Activated T-cell treated with anti-CD3 and anti-CD28 coated beads, Interleukin-2, amount 50 U/mL, for 4 hours (primary cell): Measurements from ENCODE around the gene FRMPD4. TPM values are rescaled to one million over a fixed set of nuclear protein-coding genes. Genes with fewer than 3 reads are reported as not detected.

Experiments used
- ATAC-seq, 2 donors: fragments of 200-7000 bp; cut with Tn5 transposase; one replicate each; pipeline ENCODE4 v1.10.0; 2021
- DNase-seq: peaks from one replicate; pipeline ENCODE4 v3.0.0-alpha.2; 2020
- H3K27me3 Mint-ChIP-seq: one replicate; pipeline ENCODE4 v1.8.0; 2021; ENCODE audit warnings: low read depth, mixed read lengths
- H3K36me3 Mint-ChIP-seq: one replicate; pipeline ENCODE4 v1.8.0; 2022; ENCODE audit warnings: mixed read lengths; ENCODE audit not compliant: insufficient read depth
- H3K4me1 Mint-ChIP-seq: one replicate; pipeline ENCODE4 v1.8.0; 2021; ENCODE audit warnings: low read depth, mixed read lengths
- H3K4me3 Mint-ChIP-seq: one replicate; pipeline ENCODE4 v1.8.0; 2021; ENCODE audit warnings: mild to moderate bottlenecking, moderate library complexity, mixed read lengths
- H3K9me3 Mint-ChIP-seq: one replicate; pipeline ENCODE4 v1.8.0; 2021; ENCODE audit warnings: mixed read lengths
- total RNA-seq, 3 donors: library from RNA; stranded (reverse); gene quantifications; one replicate each; pipeline ENCODE4 v1.2.1, GENCODE V29; 2021

Gene FRMPD4
- total RNA-seq, 3 donors from 2014 or later = not detected

- Mint-ChIP-seq H3K27me3 (no peaks in the 10 kb centered on the region), H3K36me3 (no peaks in the 10 kb centered on the region), H3K9me3 (no peaks in the 10 kb centered on the region), H3K4me3 (no peak overlapping the region), H3K4me1 (no peaks in the 10 kb centered on the region)
- ATAC-seq = no peak
- DNase-seq = no peak
These were observed 424.8 kb downstream of the FRMPD4 start for GRCh38 chrX:12563121-12563520.

GRCh38 chrX:12564221-12564620 lies 425.9 kb downstream of the FRMPD4 start:
- DNase-seq = no peak
- ATAC-seq = no peak
- no peak overlapping the region for H3K4me3 Mint-ChIP-seq
- H3K27me3 Mint-ChIP-seq = no peaks in the 10 kb centered on the region
- H3K36me3 Mint-ChIP-seq = no peaks in the 10 kb centered on the region
- no peaks in the 10 kb centered on the region for H3K9me3 Mint-ChIP-seq
- no peaks in the 10 kb centered on the region for H3K4me1 Mint-ChIP-seq

DNA sequence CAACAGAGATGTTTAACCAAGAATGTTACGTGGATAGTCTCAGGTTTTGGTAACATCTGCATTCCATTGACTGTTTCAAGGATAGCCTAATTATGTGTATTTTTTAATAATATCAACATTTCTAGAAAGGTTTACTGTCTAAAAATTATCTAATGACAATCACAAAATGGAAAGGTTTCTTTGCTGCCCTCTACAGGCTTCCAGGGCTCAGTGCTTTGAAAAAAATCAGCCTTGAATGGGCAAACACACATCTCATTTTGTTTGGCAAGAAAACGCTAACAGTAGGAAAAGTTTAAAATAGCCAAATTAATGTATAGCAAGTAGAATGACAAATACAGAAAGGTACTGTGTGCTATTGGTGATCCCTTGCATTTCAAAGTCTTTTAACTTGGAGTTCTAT lies 429.6 kb downstream of the FRMPD4 start:
- no peaks in the 10 kb centered on the region for H3K36me3 Mint-ChIP-seq
- H3K27me3 Mint-ChIP-seq = no peaks in the 10 kb centered on the region
- no peaks in the 10 kb centered on the region for H3K4me1 Mint-ChIP-seq
- no peaks in the 10 kb centered on the region for H3K9me3 Mint-ChIP-seq
- DNase-seq (no peak), ATAC-seq (no peak)
- H3K4me3 Mint-ChIP-seq = no peak overlapping the region

- ATAC-seq = no peak
- no peaks in the 10 kb centered on the region for H3K27me3 Mint-ChIP-seq
- H3K4me3 Mint-ChIP-seq = no peak overlapping the region
- H3K9me3 Mint-ChIP-seq = no peaks in the 10 kb centered on the region
- no peaks in the 10 kb centered on the region for H3K36me3 Mint-ChIP-seq
- H3K4me1 Mint-ChIP-seq = no peaks in the 10 kb centered on the region
- no peak for DNase-seq
These were observed 432.7 kb downstream of the FRMPD4 start for GRCh38 chrX:12570859-12571501.

DNA sequence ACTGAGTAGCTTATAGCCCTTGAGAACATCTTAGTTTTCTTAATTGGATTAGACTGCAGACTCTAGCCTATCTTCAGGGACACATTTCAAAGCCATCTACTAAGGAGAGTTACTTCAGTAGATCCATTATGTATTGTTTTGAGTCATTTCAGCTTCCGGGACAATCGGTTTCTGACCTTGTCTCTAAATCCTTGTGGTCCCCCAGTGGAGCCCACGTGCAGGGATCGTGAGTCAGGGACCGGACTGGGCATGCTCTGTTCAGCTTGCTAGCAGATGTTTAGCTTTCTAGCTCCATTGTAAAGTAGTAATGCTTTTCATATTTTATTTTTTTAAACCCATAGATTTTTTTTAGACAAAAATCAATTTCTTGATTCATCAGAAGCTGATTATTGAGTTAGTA lies 441.0 kb downstream of the FRMPD4 start:
- no peaks in the 10 kb centered on the region for H3K27me3 Mint-ChIP-seq
- no peaks in the 10 kb centered on the region for H3K4me1 Mint-ChIP-seq
- ATAC-seq (no peak), DNase-seq (no peak)
- H3K36me3 Mint-ChIP-seq = no peaks in the 10 kb centered on the region
- no peaks in the 10 kb centered on the region for H3K9me3 Mint-ChIP-seq
- no peak overlapping the region for H3K4me3 Mint-ChIP-seq

DNA sequence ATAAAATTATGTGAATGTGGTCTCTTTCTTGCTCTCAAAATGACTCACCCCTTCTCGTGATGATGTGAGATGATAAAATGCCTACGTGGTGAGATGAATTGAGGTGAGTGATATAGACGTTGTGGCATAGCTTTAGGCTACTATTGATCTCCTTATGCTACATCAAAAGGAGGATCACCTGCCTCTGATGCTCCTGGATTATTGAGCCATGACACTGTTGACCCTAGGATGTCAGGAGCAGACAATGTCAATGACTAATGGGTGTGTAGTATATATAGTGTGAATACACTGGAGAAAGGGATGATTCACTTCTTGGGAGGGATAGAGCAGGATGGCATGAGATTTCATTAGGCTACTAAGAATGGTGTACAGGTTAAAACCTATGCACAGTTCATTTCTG lies 442.3 kb downstream of the FRMPD4 start:
- ATAC-seq = no peak

GRCh38 chrX:12581546-12581945 lies 443.3 kb downstream of the FRMPD4 start:
- Mint-ChIP-seq H3K27me3 (no peaks in the 10 kb centered on the region), H3K36me3 (no peaks in the 10 kb centered on the region), H3K9me3 (no peaks in the 10 kb centered on the region), H3K4me1 (no peaks in the 10 kb centered on the region), H3K4me3 (no peak overlapping the region)
- ATAC-seq (no peak), DNase-seq (no peak)

More for the DNA sequence above, 442.3 kb downstream of the FRMPD4 start:
- Mint-ChIP-seq H3K4me1 (no peaks in the 10 kb centered on the region), H3K4me3 (no peak overlapping the region), H3K9me3 (no peaks in the 10 kb centered on the region), H3K27me3 (no peaks in the 10 kb centered on the region), H3K36me3 (no peaks in the 10 kb centered on the region)
- DNase-seq = no peak

GRCh38 chrX:12582649-12583048 lies 444.4 kb downstream of the FRMPD4 start:
- no peaks in the 10 kb centered on the region for H3K4me1 Mint-ChIP-seq
- ATAC-seq (no peak), DNase-seq (no peak)
- H3K36me3 Mint-ChIP-seq = no peaks in the 10 kb centered on the region
- no peaks in the 10 kb centered on the region for H3K9me3 Mint-ChIP-seq
- H3K4me3 Mint-ChIP-seq = no peak overlapping the region
- H3K27me3 Mint-ChIP-seq = no peaks in the 10 kb centered on the region

DNA sequence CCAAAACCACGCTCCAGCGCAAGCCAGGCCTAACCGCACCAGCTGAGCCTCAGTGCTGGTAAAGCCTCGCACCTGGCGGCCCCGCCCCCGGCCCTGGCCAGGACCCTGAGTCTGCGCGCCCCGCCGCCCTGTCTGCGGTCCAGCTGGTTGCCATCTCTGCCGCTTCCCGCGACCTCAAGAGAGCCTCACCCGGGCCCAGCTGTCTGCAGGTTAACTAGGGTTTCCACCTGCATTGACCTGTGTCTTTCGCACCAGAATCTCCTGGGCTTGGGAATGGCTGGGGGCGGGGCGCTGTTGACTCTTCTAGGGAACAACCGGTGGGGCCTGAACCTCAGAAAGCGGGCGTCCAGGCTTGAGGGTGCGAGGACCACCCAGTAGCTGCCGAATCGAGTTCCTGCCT lies 445.3 kb downstream of the FRMPD4 start:
- H3K9me3 Mint-ChIP-seq = no peaks in the 10 kb centered on the region
- H3K36me3 Mint-ChIP-seq = no peaks in the 10 kb centered on the region
- DNase-seq (no peak), ATAC-seq (no peak)
- no peaks in the 10 kb centered on the region for H3K4me1 Mint-ChIP-seq
- no peaks in the 10 kb centered on the region for H3K27me3 Mint-ChIP-seq
- no peak overlapping the region for H3K4me3 Mint-ChIP-seq

GRCh38 chrX:12595720-12596119 lies 457.4 kb downstream of the FRMPD4 start:
- DNase-seq (no peak), ATAC-seq (no peak)
- no peaks in the 10 kb centered on the region for H3K9me3 Mint-ChIP-seq
- H3K27me3 Mint-ChIP-seq = no peaks in the 10 kb centered on the region
- no peaks in the 10 kb centered on the region for H3K36me3 Mint-ChIP-seq
- no peaks in the 10 kb centered on the region for H3K4me1 Mint-ChIP-seq
- H3K4me3 Mint-ChIP-seq = no peak overlapping the region

DNA sequence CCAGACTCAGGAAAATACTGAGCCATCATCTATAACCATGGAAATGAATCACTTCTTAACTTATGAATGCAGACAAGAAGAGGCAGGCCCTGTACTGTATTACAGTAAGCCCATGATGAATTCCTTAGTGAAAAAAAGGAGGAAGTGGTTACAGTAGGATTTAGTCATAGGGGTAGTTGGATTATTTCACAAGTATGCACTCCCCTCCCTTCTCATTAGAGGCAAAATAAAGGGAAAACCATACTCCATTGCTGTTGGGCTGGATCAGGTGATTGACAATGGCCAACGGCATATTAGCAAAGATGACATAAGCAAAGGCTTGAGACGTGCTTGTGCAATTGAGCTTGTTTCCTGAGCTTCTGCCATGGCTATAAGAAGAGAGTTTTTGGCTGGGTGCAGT lies 471.8 kb downstream of the FRMPD4 start:
- Mint-ChIP-seq H3K27me3 (no peaks in the 10 kb centered on the region), H3K36me3 (no peaks in the 10 kb centered on the region), H3K4me3 (no peak overlapping the region), H3K4me1 (no peaks in the 10 kb centered on the region), H3K9me3 (no peaks in the 10 kb centered on the region)
- DNase-seq (no peak), ATAC-seq (no peak)

DNA sequence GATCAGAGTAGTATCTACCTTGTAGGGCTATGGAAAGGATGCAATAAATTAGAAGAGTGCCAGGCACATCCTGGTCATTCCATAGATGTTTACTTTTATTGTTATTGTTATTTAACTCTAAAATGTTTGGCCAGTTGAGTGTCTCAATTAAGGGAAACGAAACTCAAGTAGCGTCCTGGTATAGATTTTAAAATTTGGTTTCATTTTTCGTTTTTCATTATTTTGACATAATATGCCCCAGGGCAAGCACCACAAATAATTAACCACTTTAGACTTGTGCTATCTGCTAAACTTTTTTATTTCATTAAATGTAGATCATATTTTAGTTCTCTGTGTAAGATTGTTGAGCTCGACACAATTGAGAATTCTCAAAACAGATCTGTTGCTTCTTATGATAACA lies 473.2 kb downstream of the FRMPD4 start:
- DNase-seq (no peak), ATAC-seq (no peak)
- no peaks in the 10 kb centered on the region for H3K36me3 Mint-ChIP-seq
- no peaks in the 10 kb centered on the region for H3K27me3 Mint-ChIP-seq
- no peak overlapping the region for H3K4me3 Mint-ChIP-seq
- H3K9me3 Mint-ChIP-seq = no peaks in the 10 kb centered on the region
- no peaks in the 10 kb centered on the region for H3K4me1 Mint-ChIP-seq

GRCh38 chrX:12614266-12614665 lies 476.0 kb downstream of the FRMPD4 start:
- no peak overlapping the region for H3K4me3 Mint-ChIP-seq
- DNase-seq (no peak), ATAC-seq (no peak)
- H3K27me3 Mint-ChIP-seq = peaks cover 3% of the 10 kb centered on the region
- no peaks in the 10 kb centered on the region for H3K4me1 Mint-ChIP-seq
- no peaks in the 10 kb centered on the region for H3K9me3 Mint-ChIP-seq
- no peaks in the 10 kb centered on the region for H3K36me3 Mint-ChIP-seq

DNA sequence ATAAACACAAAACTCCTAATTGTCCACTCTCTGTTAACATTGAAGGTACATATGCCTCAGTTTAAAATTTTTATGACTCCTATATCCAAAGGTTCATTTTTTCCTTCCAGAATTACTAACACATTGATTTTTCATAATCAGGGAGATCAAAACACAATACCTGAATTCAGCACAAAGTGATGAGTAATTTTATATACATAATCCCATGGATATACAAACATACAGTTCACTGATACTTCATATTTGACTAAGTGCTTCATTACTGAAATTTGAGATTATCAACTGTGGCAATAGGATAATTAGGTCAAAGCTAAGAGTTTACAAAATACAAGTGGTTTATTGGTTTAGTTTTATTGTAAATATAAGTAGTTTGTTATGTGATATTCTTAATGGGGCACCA lies 476.8 kb downstream of the FRMPD4 start:
- H3K36me3 Mint-ChIP-seq = no peaks in the 10 kb centered on the region
- H3K4me1 Mint-ChIP-seq = no peaks in the 10 kb centered on the region
- H3K4me3 Mint-ChIP-seq = no peak overlapping the region
- no peaks in the 10 kb centered on the region for H3K9me3 Mint-ChIP-seq
- peaks cover 3% of the 10 kb centered on the region for H3K27me3 Mint-ChIP-seq
- DNase-seq = no peak
- ATAC-seq = no peak

DNA sequence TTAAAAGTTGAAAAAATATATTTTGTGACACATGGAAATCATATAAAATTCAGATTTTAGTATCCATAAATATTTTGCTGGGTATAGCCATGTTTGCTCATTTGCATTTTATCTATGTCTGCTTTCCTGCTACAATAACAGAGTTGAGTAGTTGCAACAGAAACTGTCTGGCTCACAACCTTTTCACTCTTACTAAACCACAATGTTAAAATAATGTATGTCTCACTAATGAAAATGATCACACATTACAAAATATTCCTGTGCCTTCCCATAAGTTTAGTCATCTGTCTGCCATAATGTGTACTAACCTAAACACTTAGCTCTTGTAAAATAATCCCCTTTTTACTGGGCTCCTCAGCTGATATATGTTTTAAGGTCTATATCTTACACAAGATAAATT lies 479.0 kb downstream of the FRMPD4 start:
- DNase-seq = no peak
- H3K9me3 Mint-ChIP-seq = no peaks in the 10 kb centered on the region
- H3K4me3 Mint-ChIP-seq = no peak overlapping the region
- peaks cover 3% of the 10 kb centered on the region for H3K27me3 Mint-ChIP-seq
- no peaks in the 10 kb centered on the region for H3K36me3 Mint-ChIP-seq
- ATAC-seq = no peak
- H3K4me1 Mint-ChIP-seq = no peaks in the 10 kb centered on the region

DNA sequence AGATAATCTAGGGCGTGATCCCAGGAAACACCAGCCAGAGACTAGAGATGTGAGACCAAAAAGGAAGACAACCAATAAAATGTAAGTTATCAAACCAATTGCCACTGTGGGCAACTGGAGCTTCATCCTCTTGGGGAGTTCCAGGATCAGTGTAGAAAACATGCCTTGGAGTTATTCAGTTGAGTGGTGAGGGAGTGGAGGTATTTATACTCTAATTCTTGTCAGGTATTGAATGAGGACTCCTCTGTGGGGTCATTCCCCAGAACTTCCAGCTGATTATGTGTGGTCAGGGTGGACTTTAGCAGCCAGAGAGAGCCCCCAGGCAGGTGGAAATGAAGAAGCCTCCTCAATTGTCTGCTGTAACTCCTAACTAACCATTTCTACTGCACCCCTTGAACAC lies 509.0 kb downstream of the FRMPD4 start:
- Mint-ChIP-seq H3K27me3 (peaks cover 4% of the 10 kb centered on the region), H3K4me1 (no peaks in the 10 kb centered on the region), H3K36me3 (no peaks in the 10 kb centered on the region), H3K9me3 (no peaks in the 10 kb centered on the region), H3K4me3 (no peak overlapping the region)
- ATAC-seq = no peak
- no peak for DNase-seq
